HCT116 (cell line): Measurements from ENCODE around the gene SYTL5.

Experiments
- CEBPB ChIP-seq: IDR thresholded peaks from 2 replicates; pipeline ENCODE4 v1.6.1; 2012; ENCODE audit warnings: low read depth
- ELF1 ChIP-seq: IDR thresholded peaks from 2 replicates; pipeline ENCODE4 v1.6.1; 2012; ENCODE audit warnings: low read depth, borderline replicate concordance
- EZH2 ChIP-seq: fragments of 200-600 bp; sonication (generic); IDR thresholded peaks from 2 replicates; pipeline ENCODE4 v1.6.1; 2017; ENCODE audit warnings: antibody characterized with exemption, mixed run types
- EZH2phosphoT487 ChIP-seq: fragments of 200-600 bp; IDR thresholded peaks from 2 replicates; pipeline ENCODE4 v1.6.1; 2018; ENCODE audit warnings: antibody characterized with exemption, borderline replicate concordance
- FOSL1 ChIP-seq: IDR thresholded peaks from 2 replicates; pipeline ENCODE4 v1.6.1; 2012; ENCODE audit warnings: low read depth
- POLR2A ChIP-seq: IDR thresholded peaks from 2 replicates; pipeline ENCODE4 v1.7.0; 2011; ENCODE audit warnings: borderline replicate concordance; ENCODE audit not compliant: insufficient read depth, insufficient read length; ENCODE audit errors: extremely low read depth
- POLR2AphosphoS5 ChIP-seq: IDR thresholded peaks from 2 replicates; pipeline ENCODE4 v1.6.1; 2011; ENCODE audit warnings: mild to moderate bottlenecking, low read depth, low read length, moderate library complexity
- SP1 ChIP-seq: IDR thresholded peaks from 2 replicates; pipeline ENCODE4 v1.6.1; 2012; ENCODE audit warnings: low read depth
- TCF7L2 ChIP-seq: IDR thresholded peaks from 2 replicates; pipeline ENCODE4 v1.7.0; 2011; ENCODE audit warnings: borderline replicate concordance, inconsistent platforms; ENCODE audit not compliant: insufficient read depth, insufficient read length; ENCODE audit errors: extremely low read depth
- ZFX ChIP-seq: fragments of 450-650 bp; IDR thresholded peaks from 2 replicates; pipeline ENCODE4 v1.6.1; 2017
- TF ChIP-seq, protein P1 (sequence below), 3 experiments: fragments of 200-600 bp in 1 of 3; sonication (generic) in 1 of 3; IDR thresholded peaks in 2 of 3; conservative IDR thresholded peaks in 1 of 3; 2 replicates each; pipeline ENCODE4 v1.5.1; 2012 to 2017; ENCODE audit warnings: low read depth in 2 of 3, low read length in 2 of 3, antibody characterized with exemption in 1 of 3, borderline replicate concordance in 1 of 3, control low read depth in 1 of 3, mild to moderate bottlenecking in 1 of 3, mixed read lengths in 1 of 3, mixed run types in 1 of 3, moderate library complexity in 1 of 3; ENCODE audit not compliant: insufficient read depth in 1 of 3
- TF ChIP-seq, protein P2 (sequence below): IDR thresholded peaks from 2 replicates; pipeline ENCODE4 v1.6.1; 2012
- TF ChIP-seq, protein P3 (sequence below): IDR thresholded peaks from 2 replicates; pipeline ENCODE4 v1.6.1; 2012; ENCODE audit warnings: low read depth

DNA sequence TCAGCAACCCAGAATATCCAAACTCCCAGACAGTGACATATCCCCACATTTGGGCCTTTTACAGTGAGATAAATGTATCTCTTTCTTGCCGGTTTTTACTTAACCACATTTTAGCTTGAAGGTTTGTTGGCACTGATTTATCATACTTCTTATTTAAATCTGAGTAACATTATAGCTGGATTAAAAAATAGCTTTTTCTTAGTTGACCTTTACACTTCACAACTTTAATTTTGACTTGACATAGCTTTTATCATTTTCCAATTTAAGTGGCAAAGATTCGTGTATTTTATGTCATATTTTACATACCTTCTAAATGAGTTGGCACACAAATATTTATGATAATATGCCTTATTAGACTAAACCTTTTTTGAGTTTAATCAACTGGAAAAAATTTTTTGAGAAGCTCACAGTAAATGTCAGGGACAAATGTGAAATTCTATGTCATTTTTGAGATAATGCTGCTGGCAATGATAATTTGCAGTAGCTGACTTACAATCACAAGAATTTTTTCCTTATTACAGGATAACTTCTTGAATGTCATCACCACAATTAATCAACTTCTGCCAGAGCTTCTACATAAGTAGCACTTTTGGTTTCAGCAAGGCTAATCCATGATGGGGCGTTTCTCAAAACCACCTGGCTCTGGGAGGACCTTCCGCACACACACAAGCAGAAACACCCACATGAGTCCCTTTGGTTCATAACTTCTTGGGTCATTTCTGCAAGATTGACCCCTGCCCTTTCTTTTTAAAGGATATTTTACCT, 80.3 kb downstream of the SYTL5 start:
- TF ChIP-seq, protein P1, sequence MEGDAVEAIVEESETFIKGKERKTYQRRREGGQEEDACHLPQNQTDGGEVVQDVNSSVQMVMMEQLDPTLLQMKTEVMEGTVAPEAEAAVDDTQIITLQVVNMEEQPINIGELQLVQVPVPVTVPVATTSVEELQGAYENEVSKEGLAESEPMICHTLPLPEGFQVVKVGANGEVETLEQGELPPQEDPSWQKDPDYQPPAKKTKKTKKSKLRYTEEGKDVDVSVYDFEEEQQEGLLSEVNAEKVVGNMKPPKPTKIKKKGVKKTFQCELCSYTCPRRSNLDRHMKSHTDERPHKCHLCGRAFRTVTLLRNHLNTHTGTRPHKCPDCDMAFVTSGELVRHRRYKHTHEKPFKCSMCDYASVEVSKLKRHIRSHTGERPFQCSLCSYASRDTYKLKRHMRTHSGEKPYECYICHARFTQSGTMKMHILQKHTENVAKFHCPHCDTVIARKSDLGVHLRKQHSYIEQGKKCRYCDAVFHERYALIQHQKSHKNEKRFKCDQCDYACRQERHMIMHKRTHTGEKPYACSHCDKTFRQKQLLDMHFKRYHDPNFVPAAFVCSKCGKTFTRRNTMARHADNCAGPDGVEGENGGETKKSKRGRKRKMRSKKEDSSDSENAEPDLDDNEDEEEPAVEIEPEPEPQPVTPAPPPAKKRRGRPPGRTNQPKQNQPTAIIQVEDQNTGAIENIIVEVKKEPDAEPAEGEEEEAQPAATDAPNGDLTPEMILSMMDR (IDR thresholded peaks at IDR 0.05 in 2 of 3, conservative IDR thresholded peaks at IDR 0.05 in 1 of 3; ENCODE audit: borderline replicate concordance in 1 of 3, insufficient read depth in 1 of 3, low read depth in 2 of 3, low read length in 2 of 3), result no peak
- TF ChIP-seq, protein P2, sequence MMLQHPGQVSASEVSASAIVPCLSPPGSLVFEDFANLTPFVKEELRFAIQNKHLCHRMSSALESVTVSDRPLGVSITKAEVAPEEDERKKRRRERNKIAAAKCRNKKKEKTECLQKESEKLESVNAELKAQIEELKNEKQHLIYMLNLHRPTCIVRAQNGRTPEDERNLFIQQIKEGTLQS, result no peak
- TF ChIP-seq ZFX, result no peak
- TF ChIP-seq POLR2A, result no peak
- TF ChIP-seq, protein P3, sequence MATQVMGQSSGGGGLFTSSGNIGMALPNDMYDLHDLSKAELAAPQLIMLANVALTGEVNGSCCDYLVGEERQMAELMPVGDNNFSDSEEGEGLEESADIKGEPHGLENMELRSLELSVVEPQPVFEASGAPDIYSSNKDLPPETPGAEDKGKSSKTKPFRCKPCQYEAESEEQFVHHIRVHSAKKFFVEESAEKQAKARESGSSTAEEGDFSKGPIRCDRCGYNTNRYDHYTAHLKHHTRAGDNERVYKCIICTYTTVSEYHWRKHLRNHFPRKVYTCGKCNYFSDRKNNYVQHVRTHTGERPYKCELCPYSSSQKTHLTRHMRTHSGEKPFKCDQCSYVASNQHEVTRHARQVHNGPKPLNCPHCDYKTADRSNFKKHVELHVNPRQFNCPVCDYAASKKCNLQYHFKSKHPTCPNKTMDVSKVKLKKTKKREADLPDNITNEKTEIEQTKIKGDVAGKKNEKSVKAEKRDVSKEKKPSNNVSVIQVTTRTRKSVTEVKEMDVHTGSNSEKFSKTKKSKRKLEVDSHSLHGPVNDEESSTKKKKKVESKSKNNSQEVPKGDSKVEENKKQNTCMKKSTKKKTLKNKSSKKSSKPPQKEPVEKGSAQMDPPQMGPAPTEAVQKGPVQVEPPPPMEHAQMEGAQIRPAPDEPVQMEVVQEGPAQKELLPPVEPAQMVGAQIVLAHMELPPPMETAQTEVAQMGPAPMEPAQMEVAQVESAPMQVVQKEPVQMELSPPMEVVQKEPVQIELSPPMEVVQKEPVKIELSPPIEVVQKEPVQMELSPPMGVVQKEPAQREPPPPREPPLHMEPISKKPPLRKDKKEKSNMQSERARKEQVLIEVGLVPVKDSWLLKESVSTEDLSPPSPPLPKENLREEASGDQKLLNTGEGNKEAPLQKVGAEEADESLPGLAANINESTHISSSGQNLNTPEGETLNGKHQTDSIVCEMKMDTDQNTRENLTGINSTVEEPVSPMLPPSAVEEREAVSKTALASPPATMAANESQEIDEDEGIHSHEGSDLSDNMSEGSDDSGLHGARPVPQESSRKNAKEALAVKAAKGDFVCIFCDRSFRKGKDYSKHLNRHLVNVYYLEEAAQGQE, result no peak
- TF ChIP-seq EZH2, result no peak
- no peak for TF ChIP-seq CEBPB
- TF ChIP-seq TCF7L2, result no peak
- no peak for TF ChIP-seq POLR2AphosphoS5
- TF ChIP-seq SP1, result no peak
- TF ChIP-seq FOSL1, result no peak
- no peak for TF ChIP-seq ELF1
- TF ChIP-seq EZH2phosphoT487, result no peak
